K562 (cell line): Measurements from ENCODE around the gene C4orf50. TPM values are rescaled to one million over a fixed set of nuclear protein-coding genes. Genes with fewer than 3 reads are reported as not detected.

Source experiments
- ATAC-seq: fragments of 200-7000 bp; cut with Tn5 transposase; 3 replicates; pipeline ENCODE4 v1.9.1; 2020; ENCODE audit warnings: moderate library complexity
- BruUV-seq: library from RNA; stranded (reverse); fragments of 400-500 nt; replicated peaks from 2 replicates; lab custom pipeline; 2021; lab: Mats Ljungman, UMichigan
- CTCF ChIA-PET: fragments of 300-600 bp; formaldehyde crosslinking; extraction: SDS; loops from one replicate; lab custom pipeline; 2021; ENCODE audit warnings: low intra/inter-chr PET ratio; lab: Yijun Ruan, JAX
- POLR2A ChIA-PET: fragments of 300-600, 350-650 bp; sonication (Branson Sonifier 250); formaldehyde crosslinking; extraction: SDS; loops from one replicate; lab custom pipeline; 2021; ENCODE audit warnings: antibody characterized with exemption, inconsistent platforms; lab: Yijun Ruan, JAX
- DNase-seq, 4 experiments: peaks; one replicate each; pipeline versions ENCODE4 v3.0.0 to v3.0.0-alpha.2; 2011 to 2018; ENCODE audit warnings: low spot score in 3 of 4, mixed read lengths in 3 of 4; ENCODE audit errors: extremely low read depth in 1 of 4
- FAIRE-seq: peaks from 2 replicates; lab custom pipeline; 2011; peaks lifted over from hg19 to GRCh38; lab: Jason Lieb, UNC
- H2AFZ ChIP-seq: 2 replicates; pipeline ENCODE4 v1.6.0; 2011; ENCODE audit warnings: low read depth, low read length, control low read depth, inconsistent platforms
- H3K27ac ChIP-seq: fragments of 200-600 bp; 3 replicates; pipeline ENCODE4 v1.8.0; 2011; ENCODE audit warnings: low read depth, mild to moderate bottlenecking, control low read depth, inconsistent platforms, low read length, moderate library complexity, mixed read lengths; ENCODE audit errors: extremely low read depth
- H3K27me3 ChIP-seq, 2 experiments: fragments of 300-600 bp in 1 of 2; 2 replicates in 1 of 2; 3 replicates in 1 of 2; pipeline versions ENCODE4 v1.6.0 to v1.8.0; 2011; ENCODE audit warnings: inconsistent platforms in 2 of 2, low read length in 2 of 2, mild to moderate bottlenecking in 1 of 2, mixed read lengths in 1 of 2, moderate library complexity in 1 of 2; ENCODE audit not compliant: control insufficient read depth in 2 of 2, insufficient read depth in 2 of 2
- H3K36me3 ChIP-seq: fragments of 300-600 bp; 3 replicates; pipeline ENCODE4 v1.8.0; 2011; ENCODE audit warnings: mild to moderate bottlenecking, low read length, inconsistent platforms; ENCODE audit not compliant: control insufficient read depth, insufficient read depth
- H3K4me1 ChIP-seq, 2 experiments: fragments of 200-600 bp in 1 of 2; replicated peaks in 1 of 2; 2 replicates in 1 of 2; 3 replicates in 1 of 2; pipeline versions ENCODE4 v1.5.1 to v1.8.0; 2011; ENCODE audit warnings: inconsistent platforms in 2 of 2, low read length in 2 of 2, mild to moderate bottlenecking in 1 of 2, mixed read lengths in 1 of 2, moderate library complexity in 1 of 2; ENCODE audit not compliant: control insufficient read depth in 2 of 2, insufficient read depth in 2 of 2
- H3K4me2 ChIP-seq: 2 replicates; pipeline ENCODE4 v1.6.1; 2011; ENCODE audit warnings: low read length, control low read depth, inconsistent platforms, mixed read lengths; ENCODE audit not compliant: insufficient read depth
- H3K4me3 ChIP-seq: fragments of 200-600 bp; sonication (generic), shearing (Covaris generic); 2 replicates; pipeline ENCODE4 v1.5.1; 2016; ENCODE audit warnings: control low read depth, inconsistent platforms
- H3K79me2 ChIP-seq: fragments of 200-600 bp; 3 replicates; pipeline ENCODE4 v1.8.0; 2011; ENCODE audit warnings: low read length, inconsistent platforms; ENCODE audit not compliant: control insufficient read depth, insufficient read depth
- H3K9ac ChIP-seq, 2 experiments: 2 replicates each; pipeline versions ENCODE4 v1.6.0 to v1.6.1; 2011; ENCODE audit warnings: low read depth in 2 of 2, low read length in 2 of 2, control low read depth in 1 of 2, inconsistent platforms in 1 of 2, mild to moderate bottlenecking in 1 of 2, mixed read lengths in 1 of 2; ENCODE audit not compliant: insufficient read depth in 1 of 2
- H3K9me1 ChIP-seq: one replicate; pipeline ENCODE4 v1.6.0; 2011; ENCODE audit warnings: inconsistent platforms, mild to moderate bottlenecking, low read length, moderate library complexity; ENCODE audit not compliant: control insufficient read depth, insufficient read depth
- H3K9me3 ChIP-seq: replicated peaks from 2 replicates; pipeline ENCODE4 v1.5.1; 2011; ENCODE audit warnings: low read depth, low read length, inconsistent platforms; ENCODE audit not compliant: control insufficient read depth, insufficient read depth
- H4K20me1 ChIP-seq: replicated peaks from 2 replicates; pipeline ENCODE4 v1.6.1; 2011; ENCODE audit warnings: low read length, inconsistent platforms, mixed read lengths; ENCODE audit not compliant: control insufficient read depth, insufficient read depth
- EHMT2 ChIP-seq: fragments of 450-650 bp; IDR thresholded peaks from 2 replicates; pipeline ENCODE4 v1.6.1; 2018; ENCODE audit warnings: antibody characterized with exemption
- ELF2 ChIP-seq: fragments of 250-450 bp; sonication (Bioruptor Pico); IDR thresholded peaks from 2 replicates; pipeline ENCODE4 v1.5.0; 2021; ENCODE audit warnings: mild to moderate bottlenecking
- FUS ChIP-seq: fragments of 200-400 bp; formaldehyde crosslinking; optimal IDR thresholded peaks from 2 replicates; pipeline ENCODE3; 2017; ENCODE audit warnings: low read depth, low read length
- WGBS: fragments of 100-300 bp; shearing (Covaris generic); methylation state at CpG from one replicate; pipeline ENCODE4 v1.1.6; 2016; ENCODE audit warnings: low coverage, mixed read lengths; ENCODE audit not compliant: insufficient coverage; ENCODE audit errors: missing lambda C conversion rate; 5-methylcytosine and 5-hydroxymethylcytosine counted together
- in situ Hi-C: fragments of 300-500 bp; cut with MboI; formaldehyde crosslinking; loops from 4 replicates; pipeline ENCODE4 v1.15.0; 2018; ENCODE audit warnings: inconsistent platforms, mixed read lengths
- intact Hi-C: fragments of 100-400 bp; cut with micrococcal nuclease; formaldehyde crosslinking; loops from 2 replicates; pipeline ENCODE4 v1.14.2; 2022
- polyA plus RNA-seq, 8 experiments: library from polyadenylated mRNA; depleted of rRNA in 4 of 8; stranded (reverse) in 5 of 8; unstranded in 3 of 8; fragments of >200 nt; fragmentation: Nextera tagmentation in 2 of 8; fragmentation: Illumina TruSeq in 1 of 8; extraction: Ambion mirVana in 2 of 8; extraction: Trizol in 1 of 8; gene quantifications; 2 replicates each; pipeline versions ENCODE4 v1.2.1 to v1.2.3, GENCODE V29; 2011 to 2014; ENCODE audit warnings: inconsistent platforms in 1 of 8, missing spikeins in 1 of 8
- total RNA-seq, 7 experiments: library from RNA; depleted of rRNA in 6 of 7; stranded (reverse); fragments of >200 nt in 6 of 7; fragmentation: Illumina TruSeq in 2 of 7; extraction: Trizol in 2 of 7; gene quantifications; 2 replicates each; pipeline versions ENCODE4 v1.2.1 to v1.2.3, GENCODE V29; 2011 to 2021; ENCODE audit warnings: low replicate concordance in 1 of 7
- TF ChIP-seq, protein P1 (sequence below): fragments of 450-650 bp; formaldehyde crosslinking; IDR thresholded peaks from 2 replicates; pipeline ENCODE4 v1.4.0; 2020; ENCODE audit warnings: mild to moderate bottlenecking
- TF ChIP-seq, protein P2 (sequence below), 2 experiments: fragments of 450-650 bp; formaldehyde crosslinking in 1 of 2; IDR thresholded peaks; 2 replicates each; pipeline versions ENCODE4 v1.4.0 to v1.6.1; 2014 to 2020; ENCODE audit warnings: mild to moderate bottlenecking in 2 of 2, borderline replicate concordance in 1 of 2, low read depth in 1 of 2

Gene C4orf50
- total and polyA plus RNA-seq, 9 of the 15 experiments (the other 6 are each of a cell fraction or from before 2014, with no cell fraction given) = not detected

- no TSS peak for BruUV-seq
- POLR2A ChIA-PET = interaction anchor here (0.6 to 0.7 kb wide), 2 partner anchors 8 to 102 kb away, joined by 3 read pairs; no protein-coding TSS in a partner anchor
- in situ Hi-C loops (no loop called here), intact Hi-C loops (no loop called here)
- H3K27ac ChIP-seq = no peak overlapping the region
- no peak overlapping the region for H3K9ac ChIP-seq
- TF ChIP-seq, protein P1, sequence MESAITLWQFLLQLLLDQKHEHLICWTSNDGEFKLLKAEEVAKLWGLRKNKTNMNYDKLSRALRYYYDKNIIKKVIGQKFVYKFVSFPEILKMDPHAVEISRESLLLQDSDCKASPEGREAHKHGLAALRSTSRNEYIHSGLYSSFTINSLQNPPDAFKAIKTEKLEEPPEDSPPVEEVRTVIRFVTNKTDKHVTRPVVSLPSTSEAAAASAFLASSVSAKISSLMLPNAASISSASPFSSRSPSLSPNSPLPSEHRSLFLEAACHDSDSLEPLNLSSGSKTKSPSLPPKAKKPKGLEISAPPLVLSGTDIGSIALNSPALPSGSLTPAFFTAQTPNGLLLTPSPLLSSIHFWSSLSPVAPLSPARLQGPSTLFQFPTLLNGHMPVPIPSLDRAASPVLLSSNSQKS (CRISPR knock-in tag) = no peak
- peak; percentile 54; the same call in 1 of the 2 replicates for TF ChIP-seq EHMT2
- TF ChIP-seq, protein P2, sequence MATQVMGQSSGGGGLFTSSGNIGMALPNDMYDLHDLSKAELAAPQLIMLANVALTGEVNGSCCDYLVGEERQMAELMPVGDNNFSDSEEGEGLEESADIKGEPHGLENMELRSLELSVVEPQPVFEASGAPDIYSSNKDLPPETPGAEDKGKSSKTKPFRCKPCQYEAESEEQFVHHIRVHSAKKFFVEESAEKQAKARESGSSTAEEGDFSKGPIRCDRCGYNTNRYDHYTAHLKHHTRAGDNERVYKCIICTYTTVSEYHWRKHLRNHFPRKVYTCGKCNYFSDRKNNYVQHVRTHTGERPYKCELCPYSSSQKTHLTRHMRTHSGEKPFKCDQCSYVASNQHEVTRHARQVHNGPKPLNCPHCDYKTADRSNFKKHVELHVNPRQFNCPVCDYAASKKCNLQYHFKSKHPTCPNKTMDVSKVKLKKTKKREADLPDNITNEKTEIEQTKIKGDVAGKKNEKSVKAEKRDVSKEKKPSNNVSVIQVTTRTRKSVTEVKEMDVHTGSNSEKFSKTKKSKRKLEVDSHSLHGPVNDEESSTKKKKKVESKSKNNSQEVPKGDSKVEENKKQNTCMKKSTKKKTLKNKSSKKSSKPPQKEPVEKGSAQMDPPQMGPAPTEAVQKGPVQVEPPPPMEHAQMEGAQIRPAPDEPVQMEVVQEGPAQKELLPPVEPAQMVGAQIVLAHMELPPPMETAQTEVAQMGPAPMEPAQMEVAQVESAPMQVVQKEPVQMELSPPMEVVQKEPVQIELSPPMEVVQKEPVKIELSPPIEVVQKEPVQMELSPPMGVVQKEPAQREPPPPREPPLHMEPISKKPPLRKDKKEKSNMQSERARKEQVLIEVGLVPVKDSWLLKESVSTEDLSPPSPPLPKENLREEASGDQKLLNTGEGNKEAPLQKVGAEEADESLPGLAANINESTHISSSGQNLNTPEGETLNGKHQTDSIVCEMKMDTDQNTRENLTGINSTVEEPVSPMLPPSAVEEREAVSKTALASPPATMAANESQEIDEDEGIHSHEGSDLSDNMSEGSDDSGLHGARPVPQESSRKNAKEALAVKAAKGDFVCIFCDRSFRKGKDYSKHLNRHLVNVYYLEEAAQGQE (IDR thresholded peaks at IDR 0.05; ENCODE audit: borderline replicate concordance) = peak; percentile 91
- TF ChIP-seq, protein P2 (CRISPR knock-in tag; IDR thresholded peaks at IDR 0.05; ENCODE audit: low read depth) = peak; percentile 80; the same call in 1 of the 2 replicates
- TF ChIP-seq ELF2 (CRISPR knock-in tag) = no peak
- TF ChIP-seq FUS = no peak
- no peaks in the 10 kb centered on the region; the same call in 1 of the 2 replicates for H4K20me1 ChIP-seq
- no peaks in the 10 kb centered on the region for H3K9me3 ChIP-seq
- H3K36me3 ChIP-seq = no peaks in the 10 kb centered on the region
- no peak overlapping the region for H3K4me3 ChIP-seq
- DNase-seq = no peak
- no peaks in the 10 kb centered on the region for H3K9me1 ChIP-seq
- CTCF ChIA-PET = no interaction called here
- no peak overlapping the region for H3K4me2 ChIP-seq
- WGBS = 0% methylated on average over 4 of the region's 4 CpGs
- H3K27me3 ChIP-seq = peaks cover 0 to 3% of the 10 kb centered on the region in 2 experiments; a peak in 2 of 5 replicates
- H3K4me1 ChIP-seq = no peaks in the 10 kb centered on the region
- no peaks in the 10 kb centered on the region for H3K79me2 ChIP-seq
- H2AFZ ChIP-seq = no peak overlapping the region
- no peak for ATAC-seq
- FAIRE-seq = no peak
Measured at GRCh38 chr4:5881340-5881739, 136.9 kb downstream of the C4orf50 start.
